ENCODE measurements around the gene NPBWR2. TPM values are rescaled to one million over a fixed set of nuclear protein-coding genes. Genes with fewer than 3 reads are reported as not detected.

The NPBWR2 gene
- total and polyA plus RNA-seq, 8 donors, result not detected

GRCh38 chr20:64095927-64096326 is 11.4 kb downstream of the NPBWR2 start:
- no peaks in the 10 kb centered on the region for H3K36me3 ChIP-seq
- FAIRE-seq (no peak), ATAC-seq (no peak), DNase-seq (no peak)
- no peak for TF ChIP-seq CTCF (IDR thresholded peaks at IDR 0.05)
- intact Hi-C loops (cut with DNase I), result no loop called here
- H3K4me3 ChIP-seq, result no peak overlapping the region
- H3K4me1 ChIP-seq, result no peaks in the 10 kb centered on the region
- H3K9me3 ChIP-seq, result no peaks in the 10 kb centered on the region
- no peak overlapping the region for H3K27ac ChIP-seq
- no peaks in the 10 kb centered on the region for H3K27me3 ChIP-seq
- WGBS, 2 donors, result 84 to 92% methylated on average over 11 of the region's 11 CpGs

- Histone ChIP-seq H3K27me3 (no peaks in the 10 kb centered on the region), H3K9me3 (no peaks in the 10 kb centered on the region), H3K36me3 (no peaks in the 10 kb centered on the region), H3K27ac (no peak overlapping the region), H3K4me3 (no peak overlapping the region), H3K4me1 (no peaks in the 10 kb centered on the region)
- DNase-seq (no peak), FAIRE-seq (no peak), ATAC-seq (no peak)
- WGBS, 2 donors, result 53 to 78% methylated on average over 4 of the region's 4 CpGs
- intact Hi-C loops (cut with DNase I), result no loop called here
- no peak for TF ChIP-seq CTCF (IDR thresholded peaks at IDR 0.05)
These were observed 11.9 kb downstream of the NPBWR2 start for GRCh38 chr20:64095455-64095854.

GRCh38 chr20:64093013-64093503 is 14.3 kb downstream of the NPBWR2 start:
- FAIRE-seq, result no peak
- intact Hi-C loops (cut with DNase I), result no loop called here
- H3K9me3 ChIP-seq, result no peaks in the 10 kb centered on the region
- TF ChIP-seq CTCF (IDR thresholded peaks at IDR 0.05), result no peak
- H3K4me3 ChIP-seq, result no peak overlapping the region
- WGBS, 2 donors, result 48 to 71% methylated on average over 9 of the region's 9 CpGs
- H3K36me3 ChIP-seq, result no peaks in the 10 kb centered on the region
- no peaks in the 10 kb centered on the region for H3K4me1 ChIP-seq
- no peak overlapping the region for H3K27ac ChIP-seq
- no peaks in the 10 kb centered on the region for H3K27me3 ChIP-seq
- no peak for ATAC-seq
- no peak for DNase-seq

GRCh38 chr20:64092258-64093012 is 14.9 kb downstream of the NPBWR2 start:
- no peak for FAIRE-seq
- Histone ChIP-seq H3K36me3 (no peaks in the 10 kb centered on the region), H3K4me1 (no peaks in the 10 kb centered on the region)

More at GRCh38 chr20:64092258-64093012, 14.9 kb downstream of the NPBWR2 start:
- H3K4me3 ChIP-seq, result no peak overlapping the region
- no peak for ATAC-seq
- no peaks in the 10 kb centered on the region for H3K9me3 ChIP-seq
- H3K27ac ChIP-seq, result no peak overlapping the region
- H3K27me3 ChIP-seq, result no peaks in the 10 kb centered on the region
- no peak for TF ChIP-seq CTCF (IDR thresholded peaks at IDR 0.05)
- WGBS, 2 donors, result 39 to 52% methylated on average over 27 of the region's 27 CpGs
- intact Hi-C loops (cut with DNase I), result no loop called here
- no peak for DNase-seq

All from pancreas (tissue), 10 donors.